Measurements from ENCODE around the gene KCNJ6.

DNA sequence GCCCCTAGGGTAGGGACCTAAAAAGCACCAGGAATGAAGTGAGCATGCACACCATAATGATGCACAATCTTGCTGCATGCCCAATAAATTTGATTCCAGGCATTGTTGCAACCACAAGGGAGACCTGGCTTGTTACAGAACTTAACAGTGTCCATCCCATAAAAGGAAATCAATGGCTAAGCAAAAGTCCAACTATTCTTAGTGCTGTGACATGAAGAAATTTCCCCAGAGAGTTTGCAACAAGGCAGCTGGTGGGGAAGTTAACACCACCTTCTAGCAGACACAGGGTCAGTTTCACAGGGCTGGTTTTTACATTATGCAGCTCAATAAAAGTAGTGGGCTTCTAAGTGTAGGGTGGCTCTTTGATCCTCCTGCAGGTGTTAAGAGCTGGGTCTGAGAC lies 221.1 kb downstream of the KCNJ6 start:
- TF ChIP-seq EZH2phosphoT487 (IDR thresholded peaks at IDR 0.05; ENCODE audit: low read depth, severe bottlenecking, unreplicated experiment) (no peak), EZH2 (IDR thresholded peaks at IDR 0.05; ENCODE audit: borderline replicate concordance) (no peak)

All from hepatocyte (in vitro differentiated cells).